HepG2 (cell line): ENCODE measurements around the gene XXYLT1. TPM values are rescaled to one million over a fixed set of nuclear protein-coding genes. Genes with fewer than 3 reads are reported as not detected.

Source experiments
- ATAC-seq: fragments of 200-7000 bp; cut with Tn5 transposase; 3 replicates; pipeline ENCODE4 v1.9.1; 2020; ENCODE audit warnings: mild to moderate bottlenecking, moderate library complexity
- BruUV-seq: library from RNA; stranded (reverse); fragments of 400-500 nt; replicated peaks from 2 replicates; lab custom pipeline; 2021; lab: Mats Ljungman, UMichigan
- CTCF ChIA-PET: fragments of 300-600 bp; formaldehyde crosslinking; extraction: SDS; loops from one replicate; lab custom pipeline; 2021; ENCODE audit warnings: low total read pairs, inconsistent platforms, low intra/inter-chr PET ratio; lab: Yijun Ruan, JAX
- POLR2A ChIA-PET: fragments of 350-600 bp; sonication (Branson Sonifier 250); formaldehyde crosslinking; loops from one replicate; lab custom pipeline; 2020; ENCODE audit warnings: antibody characterized with exemption, inconsistent platforms; lab: Yijun Ruan, JAX
- DNase-seq: peaks from one replicate; pipeline ENCODE4 v3.0.0-alpha.2; 2015; ENCODE audit warnings: low spot score
- FAIRE-seq: peaks from 3 replicates; lab custom pipeline; 2011; peaks lifted over from hg19 to GRCh38; lab: Jason Lieb, UNC
- H2AFZ ChIP-seq: one replicate; pipeline ENCODE4 v1.6.1; 2011; ENCODE audit warnings: low read length, inconsistent platforms
- H3K27ac ChIP-seq: fragments of 300-600 bp; 3 replicates; pipeline ENCODE4 v1.8.0; 2011; ENCODE audit warnings: mixed run types, mild to moderate bottlenecking, mixed read lengths, low read length, inconsistent platforms; ENCODE audit not compliant: insufficient read depth; ENCODE audit errors: extremely low read length
- H3K27me3 ChIP-seq, 2 experiments: fragments of 200-600 bp in 1 of 2; 2 replicates in 1 of 2; 3 replicates in 1 of 2; pipeline versions ENCODE4 v1.6.0 to v1.8.0; 2011; ENCODE audit warnings: low read length in 2 of 2, mild to moderate bottlenecking in 2 of 2, moderate library complexity in 2 of 2, inconsistent platforms in 1 of 2; ENCODE audit not compliant: insufficient read depth in 2 of 2, control insufficient read depth in 1 of 2
- H3K36me3 ChIP-seq, 2 experiments: fragments of 200-600 bp in 1 of 2; replicated peaks in 1 of 2; 2 replicates in 1 of 2; 3 replicates in 1 of 2; pipeline versions ENCODE4 v1.5.1 to v1.8.0; 2011; ENCODE audit warnings: low read length in 2 of 2, inconsistent platforms in 1 of 2; ENCODE audit not compliant: insufficient read depth in 2 of 2, control insufficient read depth in 1 of 2
- H3K4me1 ChIP-seq: 2 replicates; pipeline ENCODE4 v1.5.1; 2012; ENCODE audit warnings: low read length, inconsistent platforms; ENCODE audit not compliant: insufficient read depth
- H3K4me2 ChIP-seq: 2 replicates; pipeline ENCODE4 v1.6.0; 2011; ENCODE audit warnings: low read depth, low read length, inconsistent platforms
- H3K4me3 ChIP-seq, 3 experiments: fragments of 200-600 bp in 1 of 3; sonication (generic), shearing (Covaris generic) in 1 of 3; replicated peaks in 1 of 3; 2 replicates each; pipeline ENCODE4 v1.5.1; 2011 to 2016; ENCODE audit warnings: low read length in 3 of 3, inconsistent platforms in 2 of 3, low read depth in 2 of 3, mild to moderate bottlenecking in 2 of 3, control low read depth in 1 of 3, mixed read lengths in 1 of 3; ENCODE audit not compliant: insufficient read depth in 1 of 3
- H3K79me2 ChIP-seq: one replicate; pipeline ENCODE4 v1.6.1; 2011; ENCODE audit warnings: low read length, inconsistent platforms; ENCODE audit not compliant: insufficient read depth
- H3K9ac ChIP-seq: 2 replicates; pipeline ENCODE4 v1.6.0; 2011; ENCODE audit warnings: mild to moderate bottlenecking, low read depth, low read length, inconsistent platforms; ENCODE audit not compliant: insufficient read depth
- H3K9me3 ChIP-seq: 2 replicates; pipeline ENCODE4 v1.5.1; 2012; ENCODE audit warnings: mild to moderate bottlenecking, low read length
- H4K20me1 ChIP-seq: 2 replicates; pipeline ENCODE4 v1.6.0; 2011; ENCODE audit warnings: inconsistent platforms, mild to moderate bottlenecking, low read length, moderate library complexity; ENCODE audit not compliant: insufficient read depth
- EP300 ChIP-seq, 3 experiments: sonication (generic) in 1 of 3; formaldehyde crosslinking in 1 of 3; IDR thresholded peaks; 2 replicates each; pipeline versions ENCODE4 v1.5.1 to v1.6.1; 2011 to 2020; ENCODE audit warnings: low read depth in 2 of 3, low read length in 2 of 3, borderline replicate concordance in 1 of 3, improper control_type of control experiment in 1 of 3, mild to moderate bottlenecking in 1 of 3, missing genetic modification reagents in 1 of 3, moderate library complexity in 1 of 3
- FOXO1 ChIP-seq: sonication (generic); formaldehyde crosslinking; IDR thresholded peaks from 2 replicates; pipeline ENCODE4 v1.4.0; 2020; ENCODE audit warnings: missing genetic modification reagents
- HCFC1 ChIP-seq: fragments of 150-350 bp; IDR thresholded peaks from 2 replicates; pipeline ENCODE4 v1.6.1; 2014; ENCODE audit warnings: low read depth, low read length
- HDAC6 ChIP-seq: fragments of 200-600 bp; sonication (generic); IDR thresholded peaks from 2 replicates; pipeline ENCODE4 v1.7.0; 2017; ENCODE audit warnings: mild to moderate bottlenecking, antibody characterized with exemption, low read length, low read depth
- KAT7 ChIP-seq: IDR thresholded peaks from 2 replicates; pipeline ENCODE4 v1.6.1; 2018; ENCODE audit warnings: borderline replicate concordance, missing compliant biosample characterization
- MAFF ChIP-seq: IDR thresholded peaks from 2 replicates; pipeline ENCODE4 v1.6.1; 2011; ENCODE audit warnings: low read depth, low read length, improper control_type of control experiment
- SMAD9 ChIP-seq: sonication (generic); formaldehyde crosslinking; IDR thresholded peaks from 2 replicates; pipeline ENCODE4 v1.5.1; 2020; ENCODE audit warnings: mild to moderate bottlenecking, missing genetic modification reagents
- ZNF331 ChIP-seq: sonication (generic); formaldehyde crosslinking; IDR thresholded peaks from 2 replicates; pipeline ENCODE4 v1.4.0; 2020; ENCODE audit warnings: missing genetic modification reagents
- ZNF432 ChIP-seq: sonication (generic); formaldehyde crosslinking; IDR thresholded peaks from 2 replicates; pipeline ENCODE4 v1.5.0; 2020; ENCODE audit warnings: missing genetic modification reagents, mild to moderate bottlenecking, borderline replicate concordance
- WGBS: methylation state at CpG from one replicate; pipeline ENCODE4 v1.1.6; 2017; ENCODE audit warnings: low lambda C conversion rate; 5-methylcytosine and 5-hydroxymethylcytosine counted together
- in situ Hi-C: cut with HindIII; loops from 2 replicates; pipeline ENCODE4 v1.10.0; 2017; ENCODE audit warnings: low pct_unique_long_range_greater_than_20kb; ENCODE audit not compliant: extremely low pct_ligation_motif_present
- intact Hi-C: fragments of 100-400 bp; cut with micrococcal nuclease; formaldehyde crosslinking; loops from one replicate; pipeline ENCODE4 v1.10.0; 2022; ENCODE audit not compliant: unreplicated experiment
- polyA plus RNA-seq, 8 experiments: library from polyadenylated mRNA; depleted of rRNA in 3 of 8; stranded (reverse) in 7 of 8; unstranded in 1 of 8; fragments of >200 nt; fragmentation: Illumina TruSeq in 4 of 8; extraction: Trizol in 4 of 8; gene quantifications; 2 replicates each; pipeline versions ENCODE4 v1.2.1 to v1.2.3, GENCODE V29; 2011 to 2016; ENCODE audit warnings: low read depth in 4 of 8, missing spikeins in 1 of 8, mixed read lengths in 1 of 8; ENCODE audit not compliant: insufficient read depth in 1 of 8
- total RNA-seq, 5 experiments: library from RNA; depleted of rRNA; stranded (reverse); fragments of >200 nt; fragmentation: Illumina TruSeq; extraction: Trizol; gene quantifications; 2 replicates each; pipeline ENCODE4 v1.2.3, GENCODE V29; 2016; ENCODE audit warnings: low read depth in 1 of 5
- TF ChIP-seq, protein P1 (sequence below): IDR thresholded peaks from 2 replicates; pipeline ENCODE4 v1.6.1; 2018; ENCODE audit warnings: missing genetic modification reagents
- TF ChIP-seq, protein P2 (sequence below): sonication (generic); formaldehyde crosslinking; IDR thresholded peaks from 2 replicates; pipeline ENCODE4 v1.5.0; 2020; ENCODE audit warnings: mild to moderate bottlenecking, missing genetic modification reagents
- TF ChIP-seq, protein P3 (sequence below): sonication (generic); formaldehyde crosslinking; IDR thresholded peaks from 2 replicates; pipeline ENCODE4 v1.4.0; 2020; ENCODE audit warnings: mild to moderate bottlenecking, missing genetic modification reagents
- TF ChIP-seq, protein P4 (sequence below), 2 experiments: sonication (generic) in 1 of 2; formaldehyde crosslinking in 1 of 2; IDR thresholded peaks; 2 replicates each; pipeline versions ENCODE4 v1.6.1 to v1.9.0; 2014 to 2022; ENCODE audit warnings: antibody characterized with exemption in 1 of 2, borderline replicate concordance in 1 of 2, inconsistent platforms in 1 of 2, low read depth in 1 of 2, missing genetic modification reagents in 1 of 2

XXYLT1 gene
- total and polyA plus RNA-seq, 2 of the 13 experiments (the other 11 are each of a cell fraction or from before 2014, with no cell fraction given) = 17.7 to 19.0 TPM

DNA sequence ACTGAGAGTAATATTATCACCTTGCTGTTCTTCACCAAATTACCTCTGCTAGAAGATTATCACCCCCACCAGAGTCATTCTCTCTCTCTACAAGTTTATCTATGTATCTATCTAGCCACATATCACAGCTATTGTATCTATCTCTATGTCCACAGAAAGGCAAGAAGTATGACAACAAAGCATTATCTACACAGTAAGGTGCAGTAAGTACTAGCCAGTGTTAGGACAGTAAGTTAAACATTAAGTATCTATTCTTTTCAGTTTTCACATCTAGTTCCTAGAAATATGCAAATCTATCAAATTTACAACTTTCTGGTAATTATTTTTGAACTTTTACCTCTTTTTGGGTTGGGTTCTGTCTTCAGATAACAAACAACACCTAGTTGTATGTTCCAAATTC is 26.5 kb upstream of the XXYLT1 start (continued):
- TF ChIP-seq FOXO1 (CRISPR knock-in tag) (no peak), SMAD9 (CRISPR knock-in tag) (no peak), KAT7 (CRISPR knock-in tag) (no peak)
- TF ChIP-seq, protein P1, sequence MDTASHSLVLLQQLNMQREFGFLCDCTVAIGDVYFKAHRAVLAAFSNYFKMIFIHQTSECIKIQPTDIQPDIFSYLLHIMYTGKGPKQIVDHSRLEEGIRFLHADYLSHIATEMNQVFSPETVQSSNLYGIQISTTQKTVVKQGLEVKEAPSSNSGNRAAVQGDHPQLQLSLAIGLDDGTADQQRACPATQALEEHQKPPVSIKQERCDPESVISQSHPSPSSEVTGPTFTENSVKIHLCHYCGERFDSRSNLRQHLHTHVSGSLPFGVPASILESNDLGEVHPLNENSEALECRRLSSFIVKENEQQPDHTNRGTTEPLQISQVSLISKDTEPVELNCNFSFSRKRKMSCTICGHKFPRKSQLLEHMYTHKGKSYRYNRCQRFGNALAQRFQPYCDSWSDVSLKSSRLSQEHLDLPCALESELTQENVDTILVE (CRISPR knock-in tag) = no peak
- TF ChIP-seq, protein P2, sequence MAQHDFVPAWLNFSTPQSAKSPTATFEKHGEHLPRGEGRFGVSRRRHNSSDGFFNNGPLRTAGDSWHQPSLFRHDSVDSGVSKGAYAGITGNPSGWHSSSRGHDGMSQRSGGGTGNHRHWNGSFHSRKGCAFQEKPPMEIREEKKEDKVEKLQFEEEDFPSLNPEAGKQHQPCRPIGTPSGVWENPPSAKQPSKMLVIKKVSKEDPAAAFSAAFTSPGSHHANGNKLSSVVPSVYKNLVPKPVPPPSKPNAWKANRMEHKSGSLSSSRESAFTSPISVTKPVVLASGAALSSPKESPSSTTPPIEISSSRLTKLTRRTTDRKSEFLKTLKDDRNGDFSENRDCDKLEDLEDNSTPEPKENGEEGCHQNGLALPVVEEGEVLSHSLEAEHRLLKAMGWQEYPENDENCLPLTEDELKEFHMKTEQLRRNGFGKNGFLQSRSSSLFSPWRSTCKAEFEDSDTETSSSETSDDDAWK (CRISPR knock-in tag) = no peak

DNA sequence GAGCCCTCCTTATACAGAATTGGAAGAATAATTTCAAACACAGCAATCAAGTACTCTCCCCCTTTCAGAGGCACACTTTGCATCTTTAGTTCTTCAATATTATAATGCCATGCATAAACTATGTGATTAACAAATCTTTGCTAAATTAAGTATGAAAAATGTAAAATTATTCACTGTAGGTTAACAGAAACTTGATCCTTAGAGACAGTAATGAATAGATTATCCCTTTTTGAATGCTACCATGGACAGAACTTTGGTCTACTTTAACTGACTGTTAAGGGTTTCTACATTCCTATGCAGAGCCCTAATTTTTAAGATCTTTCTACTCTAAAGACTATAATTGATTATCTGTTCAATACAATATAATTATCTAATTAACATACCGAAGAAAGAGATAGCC is 25.7 kb upstream of the XXYLT1 start:
- no peaks in the 10 kb centered on the region for H4K20me1 ChIP-seq
- H3K4me1 ChIP-seq = no peaks in the 10 kb centered on the region
- no peak overlapping the region for H3K4me2 ChIP-seq
- in situ Hi-C loops = no loop called here
- no TSS peak for BruUV-seq
- intact Hi-C loops = no loop called here
- no peaks in the 10 kb centered on the region for H3K79me2 ChIP-seq
- H3K27me3 ChIP-seq = no peaks in the 10 kb centered on the region
- H3K4me3 ChIP-seq = no peak overlapping the region
- H3K9me3 ChIP-seq = no peaks in the 10 kb centered on the region
- ChIA-PET CTCF (no interaction called here), POLR2A (no interaction called here)
- H2AFZ ChIP-seq = no peak overlapping the region
- FAIRE-seq (no peak), DNase-seq (no peak), ATAC-seq (no peak)
- no peak overlapping the region for H3K27ac ChIP-seq
- 98% methylated on average over 1 of the region's 1 CpG for WGBS
- peaks cover 0 to 7% of the 10 kb centered on the region in 2 experiments; a peak in 1 of 5 replicates for H3K36me3 ChIP-seq
- H3K9ac ChIP-seq = no peak overlapping the region
- no peak for TF ChIP-seq ZNF331 (CRISPR knock-in tag)
- TF ChIP-seq, protein P3, sequence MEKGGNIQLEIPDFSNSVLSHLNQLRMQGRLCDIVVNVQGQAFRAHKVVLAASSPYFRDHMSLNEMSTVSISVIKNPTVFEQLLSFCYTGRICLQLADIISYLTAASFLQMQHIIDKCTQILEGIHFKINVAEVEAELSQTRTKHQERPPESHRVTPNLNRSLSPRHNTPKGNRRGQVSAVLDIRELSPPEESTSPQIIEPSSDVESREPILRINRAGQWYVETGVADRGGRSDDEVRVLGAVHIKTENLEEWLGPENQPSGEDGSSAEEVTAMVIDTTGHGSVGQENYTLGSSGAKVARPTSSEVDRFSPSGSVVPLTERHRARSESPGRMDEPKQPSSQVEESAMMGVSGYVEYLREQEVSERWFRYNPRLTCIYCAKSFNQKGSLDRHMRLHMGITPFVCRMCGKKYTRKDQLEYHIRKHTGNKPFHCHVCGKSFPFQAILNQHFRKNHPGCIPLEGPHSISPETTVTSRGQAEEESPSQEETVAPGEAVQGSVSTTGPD (CRISPR knock-in tag) = no peak
- TF ChIP-seq MAFF = no peak
- no peak for TF ChIP-seq ZNF432
- TF ChIP-seq, protein P4, sequence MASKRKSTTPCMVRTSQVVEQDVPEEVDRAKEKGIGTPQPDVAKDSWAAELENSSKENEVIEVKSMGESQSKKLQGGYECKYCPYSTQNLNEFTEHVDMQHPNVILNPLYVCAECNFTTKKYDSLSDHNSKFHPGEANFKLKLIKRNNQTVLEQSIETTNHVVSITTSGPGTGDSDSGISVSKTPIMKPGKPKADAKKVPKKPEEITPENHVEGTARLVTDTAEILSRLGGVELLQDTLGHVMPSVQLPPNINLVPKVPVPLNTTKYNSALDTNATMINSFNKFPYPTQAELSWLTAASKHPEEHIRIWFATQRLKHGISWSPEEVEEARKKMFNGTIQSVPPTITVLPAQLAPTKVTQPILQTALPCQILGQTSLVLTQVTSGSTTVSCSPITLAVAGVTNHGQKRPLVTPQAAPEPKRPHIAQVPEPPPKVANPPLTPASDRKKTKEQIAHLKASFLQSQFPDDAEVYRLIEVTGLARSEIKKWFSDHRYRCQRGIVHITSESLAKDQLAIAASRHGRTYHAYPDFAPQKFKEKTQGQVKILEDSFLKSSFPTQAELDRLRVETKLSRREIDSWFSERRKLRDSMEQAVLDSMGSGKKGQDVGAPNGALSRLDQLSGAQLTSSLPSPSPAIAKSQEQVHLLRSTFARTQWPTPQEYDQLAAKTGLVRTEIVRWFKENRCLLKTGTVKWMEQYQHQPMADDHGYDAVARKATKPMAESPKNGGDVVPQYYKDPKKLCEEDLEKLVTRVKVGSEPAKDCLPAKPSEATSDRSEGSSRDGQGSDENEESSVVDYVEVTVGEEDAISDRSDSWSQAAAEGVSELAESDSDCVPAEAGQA (IDR thresholded peaks at IDR 0.05; ENCODE audit: low read depth) = no peak
- TF ChIP-seq, protein P4 (CRISPR knock-in tag; IDR thresholded peaks at IDR 0.05; ENCODE audit: borderline replicate concordance) = no peak
- TF ChIP-seq HCFC1 = no peak
- TF ChIP-seq EP300 (IDR thresholded peaks at IDR 0.05; ENCODE audit: low read depth in 2 of 2, low read length in 2 of 2) = no peak
- TF ChIP-seq EP300 (CRISPR knock-in tag; IDR thresholded peaks at IDR 0.05; ENCODE audit: borderline replicate concordance) = no peak
- TF ChIP-seq HDAC6 = no peak
